Naive B cell (primary cell): ENCODE measurements around the gene SUN1. TPM values are rescaled to one million over a fixed set of nuclear protein-coding genes. Genes with fewer than 3 reads are reported as not detected.
A peak's percentile ranks its signal among the peaks of the same experiment; 100 is the strongest.
"Not testable (repeated sequence)": the region's sequence is repeated elsewhere in the genome, so short reads cannot be mapped to it uniquely, and the experiment has no call there.

Source experiments
- ATAC-seq, 2 donors: fragments of 150-1000 bp; cut with Tn5 transposase; 2 replicates each; pipeline ENCODE4 v1.10.0; 2021; ENCODE audit warnings: low read depth in 2 of 2, mild to moderate bottlenecking in 2 of 2, moderate library complexity in 2 of 2
- DNase-seq: peaks from one replicate; pipeline ENCODE4 v3.0.0; 2022
- H3K27ac Mint-ChIP-seq, 6 donors: one replicate each; pipeline ENCODE4 v1.8.0; 2020 to 2022; ENCODE audit warnings: mild to moderate bottlenecking in 6 of 6, mixed read lengths in 6 of 6, moderate library complexity in 5 of 6, inconsistent platforms in 2 of 6
- H3K27me3 Mint-ChIP-seq, 3 donors: one replicate each; pipeline ENCODE4 v1.8.0; 2021 to 2022; ENCODE audit warnings: mixed read lengths in 3 of 3, mild to moderate bottlenecking in 1 of 3
- H3K36me3 Mint-ChIP-seq, 2 donors: one replicate each; pipeline ENCODE4 v1.8.0; 2020 to 2022; ENCODE audit warnings: mixed read lengths in 2 of 2, inconsistent platforms in 1 of 2, mild to moderate bottlenecking in 1 of 2
- H3K4me1 Mint-ChIP-seq, 3 donors: one replicate each; pipeline ENCODE4 v1.8.0; 2020 to 2022; ENCODE audit warnings: mixed read lengths in 3 of 3, inconsistent platforms in 1 of 3, mild to moderate bottlenecking in 1 of 3, moderate library complexity in 1 of 3
- H3K4me3 Mint-ChIP-seq, 8 donors: one replicate each; pipeline ENCODE4 v1.8.0; 2020 to 2022; ENCODE audit warnings: mild to moderate bottlenecking in 8 of 8, mixed read lengths in 8 of 8, moderate library complexity in 8 of 8, inconsistent platforms in 2 of 8
- H3K9me3 Mint-ChIP-seq, 7 donors: one replicate each; pipeline ENCODE4 v1.8.0; 2020 to 2022; ENCODE audit warnings: mixed read lengths in 7 of 7, mild to moderate bottlenecking in 5 of 7, inconsistent platforms in 2 of 7, moderate library complexity in 1 of 7
- polyA plus RNA-seq, 6 donors: library from polyadenylated mRNA; unstranded; fragments of 300-500 nt; fragmentation: Illumina TruSeq; gene quantifications; one replicate each; pipeline ENCODE4 v1.2.3, GENCODE V29; 2021; ENCODE audit warnings: low read depth in 6 of 6

The SUN1 gene
- polyA plus RNA-seq, 6 donors from 2014 or later, result 38.9 to 93.6 (median 45.5) TPM

GRCh38 chr7:900331-901040 is 68.2 kb downstream of the SUN1 start:
- no peak for ATAC-seq

GRCh38 chr7:901041-901387 is 68.7 kb downstream of the SUN1 start:
- ATAC-seq, result no peak
- Mint-ChIP-seq H3K27me3 (peaks cover 6 to 13% (median 6%) of the 10 kb centered on the region in 3 donors), H3K4me1 (peaks cover 0 to 4% (median 0%) of the 10 kb centered on the region in 3 donors), H3K9me3 (no peaks in the 10 kb centered on the region), H3K27ac (peak overlapping the region in 1 of 6 donors; percentile 59), H3K4me3 (peak overlapping the region in 1 of 8 donors; percentile 22), H3K36me3 (peaks cover 4% of the 10 kb centered on the region in 2 donors)
- no peak for DNase-seq

More at GRCh38 chr7:900331-901040, 68.2 kb downstream of the SUN1 start:
- Mint-ChIP-seq H3K4me1 (peaks cover 0 to 4% (median 0%) of the 10 kb centered on the region in 3 donors), H3K9me3 (no peaks in the 10 kb centered on the region), H3K27me3 (peaks cover 6 to 13% (median 6%) of the 10 kb centered on the region in 3 donors), H3K36me3 (peaks cover 6 to 7% of the 10 kb centered on the region in 2 donors), H3K4me3 (peak overlapping the region in 1 of 8 donors; percentile 22), H3K27ac (no peak overlapping the region)
- DNase-seq, result no peak

GRCh38 chr7:901388-902154 is 69.3 kb downstream of the SUN1 start:
- H3K4me3 Mint-ChIP-seq, result no peak overlapping the region
- peak in 1 of 2 donors; percentile 40 for ATAC-seq
- H3K36me3 Mint-ChIP-seq, result no peaks in the 10 kb centered on the region

GRCh38 chr7:902996-903395 is 70.7 kb downstream of the SUN1 start:
- Mint-ChIP-seq H3K36me3 (no peaks in the 10 kb centered on the region), H3K27ac (no peak overlapping the region), H3K27me3 (peaks cover 6 to 13% (median 6%) of the 10 kb centered on the region in 3 donors), H3K9me3 (no peaks in the 10 kb centered on the region), H3K4me3 (peak overlapping the region in 2 of 8 donors; percentile 12 to 40), H3K4me1 (peaks cover 0 to 4% (median 0%) of the 10 kb centered on the region in 3 donors)
- ATAC-seq, result no peak
- DNase-seq, result no peak

More at GRCh38 chr7:901388-902154, 69.3 kb downstream of the SUN1 start:
- H3K9me3 Mint-ChIP-seq, result no peaks in the 10 kb centered on the region
- no peak for DNase-seq
- peak overlapping the region in 1 of 6 donors; percentile 59 for H3K27ac Mint-ChIP-seq
- H3K27me3 Mint-ChIP-seq, result peaks cover 6 to 13% (median 6%) of the 10 kb centered on the region in 3 donors
- peaks cover 0 to 4% (median 0%) of the 10 kb centered on the region in 3 donors for H3K4me1 Mint-ChIP-seq

GRCh38 chr7:903921-904755 is 71.9 kb downstream of the SUN1 start:
- H3K4me3 Mint-ChIP-seq, result no peak overlapping the region
- H3K9me3 Mint-ChIP-seq, result no peaks in the 10 kb centered on the region
- H3K27me3 Mint-ChIP-seq, result peaks cover 6 to 13% (median 6%) of the 10 kb centered on the region in 3 donors
- DNase-seq (no peak), ATAC-seq (no peak)
- no peak overlapping the region for H3K27ac Mint-ChIP-seq
- H3K36me3 Mint-ChIP-seq, result no peaks in the 10 kb centered on the region
- H3K4me1 Mint-ChIP-seq, result peaks cover 0 to 4% (median 0%) of the 10 kb centered on the region in 3 donors

GRCh38 chr7:904847-905246 is 72.6 kb downstream of the SUN1 start:
- ATAC-seq (no peak), DNase-seq (no peak)
- no peak overlapping the region for H3K27ac Mint-ChIP-seq
- H3K4me3 Mint-ChIP-seq, result no peak overlapping the region
- peaks cover 6 to 13% (median 6%) of the 10 kb centered on the region in 3 donors for H3K27me3 Mint-ChIP-seq
- no peaks in the 10 kb centered on the region for H3K36me3 Mint-ChIP-seq
- H3K4me1 Mint-ChIP-seq, result peaks cover 1 to 3% (median 2%) of the 10 kb centered on the region in 3 donors
- H3K9me3 Mint-ChIP-seq, result no peaks in the 10 kb centered on the region

- H3K4me3 Mint-ChIP-seq, result peak overlapping the region in 1 of 8 donors; percentile 16
- no peaks in the 10 kb centered on the region for H3K9me3 Mint-ChIP-seq
- DNase-seq, result no peak
- peaks cover 6 to 13% (median 6%) of the 10 kb centered on the region in 3 donors for H3K27me3 Mint-ChIP-seq
- H3K36me3 Mint-ChIP-seq, result no peaks in the 10 kb centered on the region
- peak in 1 of 2 donors; percentile 3 for ATAC-seq
- H3K27ac Mint-ChIP-seq, result peak overlapping the region in 2 of 6 donors; percentile 56 to 63
- peaks cover 8 to 16% (median 8%) of the 10 kb centered on the region in 3 donors for H3K4me1 Mint-ChIP-seq
Measured at GRCh38 chr7:906776-907157, 74.5 kb downstream of the SUN1 start.

GRCh38 chr7:907158-907980 is 75.1 kb downstream of the SUN1 start:
- Mint-ChIP-seq H3K36me3 (no peaks in the 10 kb centered on the region), H3K4me3 (peak overlapping the region in 1 of 8 donors; percentile 16), H3K27me3 (peaks cover 5 to 12% (median 6%) of the 10 kb centered on the region in 3 donors), H3K27ac (peak overlapping the region in 3 of 6 donors; percentile 56 to 88 (median 63)), H3K4me1 (peaks cover 8 to 16% (median 8%) of the 10 kb centered on the region in 3 donors), H3K9me3 (no peaks in the 10 kb centered on the region)
- peak; percentile 15 to 32 for ATAC-seq
- DNase-seq, result no peak

GRCh38 chr7:908159-908581 is 75.9 kb downstream of the SUN1 start:
- ATAC-seq, result peak; percentile 5 to 11
- Mint-ChIP-seq H3K4me1 (peaks cover 8 to 16% (median 11%) of the 10 kb centered on the region in 3 donors), H3K4me3 (peak overlapping the region; percentile 25 to 66 (median 53))

GRCh38 chr7:908591-909357 is 76.5 kb downstream of the SUN1 start:
- peak; percentile 67 for DNase-seq
- not testable (repeated sequence) for H3K27ac Mint-ChIP-seq, H3K36me3 Mint-ChIP-seq, H3K9me3 Mint-ChIP-seq, H3K27me3 Mint-ChIP-seq
- ATAC-seq, result peak; percentile 24 to 55
- Mint-ChIP-seq H3K4me3 (peak overlapping the region in 7 of 8 donors; percentile 33 to 78 (median 53)), H3K4me1 (peaks cover 8 to 16% (median 11%) of the 10 kb centered on the region in 3 donors)

More at GRCh38 chr7:908159-908581, 75.9 kb downstream of the SUN1 start:
- H3K36me3 Mint-ChIP-seq, result no peaks in the 10 kb centered on the region
- no peaks in the 10 kb centered on the region for H3K9me3 Mint-ChIP-seq
- H3K27ac Mint-ChIP-seq, result no peak overlapping the region
- H3K27me3 Mint-ChIP-seq, result peaks cover 0 to 6% (median 0%) of the 10 kb centered on the region in 3 donors
- no peak for DNase-seq

GRCh38 chr7:909358-910329 is 77.4 kb downstream of the SUN1 start:
- H3K27ac Mint-ChIP-seq, result peak overlapping the region; percentile 47 to 91 (median 82)
- DNase-seq, result peak; percentile 77
- peak overlapping the region; percentile 71 to 92 (median 88) for H3K4me3 Mint-ChIP-seq
- peaks cover 8 to 16% (median 11%) of the 10 kb centered on the region in 3 donors for H3K4me1 Mint-ChIP-seq
- peak; percentile 66 to 72 for ATAC-seq
- H3K27me3 Mint-ChIP-seq, result no peaks in the 10 kb centered on the region
- no peaks in the 10 kb centered on the region for H3K36me3 Mint-ChIP-seq
- no peaks in the 10 kb centered on the region for H3K9me3 Mint-ChIP-seq
